Upper lobe of left lung (tissue), 6 donors: ENCODE measurements around the gene PACS2. TPM values are rescaled to one million over a fixed set of nuclear protein-coding genes. Genes with fewer than 3 reads are reported as not detected.
A peak's percentile ranks its signal among the peaks of the same experiment; 100 is the strongest.

Experiments used
- ATAC-seq, 2 donors: fragments of 200-7000 bp; cut with Tn5 transposase; one replicate each; pipeline ENCODE4 v1.9.1; 2022; ENCODE audit warnings: mild to moderate bottlenecking in 2 of 2, moderate library complexity in 2 of 2; ENCODE audit not compliant: low FRiP score in 2 of 2
- DNase-seq, 2 donors: peaks; one replicate each; pipeline ENCODE4 v3.0.0-alpha.2; 2019 to 2020
- H3K27ac ChIP-seq, 4 donors: fragments of 200-600 bp; sonication (generic); one replicate each; pipeline ENCODE4 v1.5.1; 2016 to 2019
- H3K27me3 ChIP-seq, 4 donors: fragments of 200-600 bp; sonication (generic); one replicate each; pipeline ENCODE4 v1.5.1; 2017 to 2019
- H3K36me3 ChIP-seq, 4 donors: fragments of 200-600 bp; sonication (generic); one replicate each; pipeline ENCODE4 v1.5.1; 2016 to 2019
- H3K4me1 ChIP-seq, 4 donors: fragments of 200-600 bp; sonication (generic); one replicate each; pipeline ENCODE4 v1.5.1; 2018 to 2019
- H3K4me3 ChIP-seq, 4 donors: fragments of 200-600 bp; sonication (generic); one replicate each; pipeline ENCODE4 v1.5.1; 2017 to 2019; ENCODE audit warnings: mild to moderate bottlenecking in 2 of 4, moderate library complexity in 1 of 4
- H3K9me3 ChIP-seq, 4 donors: fragments of 200-600 bp; sonication (generic); one replicate each; pipeline ENCODE4 v1.5.1; 2018 to 2019
- EP300 ChIP-seq, 4 donors: sonication (generic); formaldehyde crosslinking; IDR thresholded peaks; one replicate each; pipeline ENCODE4 v1.5.1; 2017; ENCODE audit warnings: antibody characterized with exemption in 4 of 4, control low read depth in 2 of 4
- POLR2A ChIP-seq, 4 donors: fragments of 450-650 bp; IDR thresholded peaks; one replicate each; pipeline ENCODE4 v1.5.1; 2016 to 2017; ENCODE audit warnings: antibody characterized with exemption in 4 of 4, mild to moderate bottlenecking in 2 of 4
- POLR2AphosphoS5 ChIP-seq, 2 donors: sonication (generic); formaldehyde crosslinking; IDR thresholded peaks; one replicate each; pipeline ENCODE4 v1.5.1; 2017; ENCODE audit warnings: antibody characterized with exemption in 2 of 2
- WGBS, 2 donors: methylation state at CpG; one replicate each; pipeline ENCODE4 v1.1.5; 2017 to 2018; 5-methylcytosine and 5-hydroxymethylcytosine counted together
- total RNA-seq, 6 donors: library from RNA; depleted of rRNA in 4 of 6; stranded (reverse); fragments of >200 nt in 4 of 6; gene quantifications; one replicate each; pipeline versions ENCODE4 v1.1.0 to v1.2.1, GENCODE V29; 2016 to 2021
- TF ChIP-seq, protein P1 (sequence below), 6 experiments: fragments of 450-650 bp in 4 of 6; fragments of 200-600 bp in 2 of 6; sonication (generic) in 2 of 6; IDR thresholded peaks; one replicate each; pipeline ENCODE4 v1.5.1; 2016 to 2019; ENCODE audit warnings: antibody characterized with exemption in 6 of 6
- donor health status: DM: no; HTN: no; CAD: no; lungs with moderate emphysema.
- donor health status: DM: no; HTN: yes; CAD: no; lungs with severe emphysema.

The PACS2 gene
- total RNA-seq, 6 donors from 2014 or later, result 53.4 to 204 (median 86.5) TPM

DNA sequence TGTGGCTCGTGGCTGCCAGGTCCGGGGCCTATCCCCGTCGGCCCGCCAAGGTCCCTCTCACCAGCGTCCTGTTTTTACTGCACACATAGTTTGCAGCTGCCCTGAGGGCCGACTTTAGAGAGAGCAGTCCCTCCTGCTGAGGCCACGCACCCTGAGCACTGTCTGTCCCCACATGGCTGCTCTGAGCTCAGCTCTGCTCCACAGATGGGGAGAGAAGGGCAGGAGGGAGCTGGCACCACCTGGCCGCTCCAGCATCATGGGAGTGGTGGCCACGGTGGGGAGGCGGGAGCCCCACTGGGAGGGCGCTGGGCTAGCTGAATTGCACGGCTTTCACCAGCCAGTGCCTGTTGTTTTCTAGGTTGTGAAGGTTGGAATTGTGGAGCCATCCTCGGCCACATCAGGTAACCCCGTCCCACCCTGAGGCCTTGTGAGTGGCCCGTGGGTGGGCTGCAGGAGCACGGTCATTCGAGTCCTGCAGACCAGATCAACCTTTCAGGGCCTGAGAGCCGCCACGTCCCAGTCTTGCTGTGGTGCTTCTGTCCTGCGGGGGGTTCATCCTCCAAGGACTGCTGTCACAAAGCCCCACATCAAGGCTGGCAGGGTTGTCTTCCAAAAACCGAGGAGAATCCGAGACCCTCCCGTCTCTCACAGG lies 76.4 kb downstream of the PACS2 start:
- 81 to 91% methylated on average over 9 to 24 of the region's 24 CpGs for WGBS, 2 donors
- Histone ChIP-seq H3K27ac (no peak overlapping the region), H3K27me3 (no peaks in the 10 kb centered on the region), H3K4me1 (peaks cover 0 to 20% (median 10%) of the 10 kb centered on the region in 4 donors), H3K36me3 (peaks cover 0 to 33% (median 18%) of the 10 kb centered on the region in 4 donors), H3K4me3 (no peak overlapping the region), H3K9me3 (no peaks in the 10 kb centered on the region)
- peak; percentile 17 to 67 for DNase-seq
- ATAC-seq, result no peak
- TF ChIP-seq POLR2A (IDR thresholded peaks at IDR 0.05) (no peak), POLR2AphosphoS5 (IDR thresholded peaks at IDR 0.05) (no peak), EP300 (IDR thresholded peaks at IDR 0.05) (no peak)
- TF ChIP-seq, protein P1, sequence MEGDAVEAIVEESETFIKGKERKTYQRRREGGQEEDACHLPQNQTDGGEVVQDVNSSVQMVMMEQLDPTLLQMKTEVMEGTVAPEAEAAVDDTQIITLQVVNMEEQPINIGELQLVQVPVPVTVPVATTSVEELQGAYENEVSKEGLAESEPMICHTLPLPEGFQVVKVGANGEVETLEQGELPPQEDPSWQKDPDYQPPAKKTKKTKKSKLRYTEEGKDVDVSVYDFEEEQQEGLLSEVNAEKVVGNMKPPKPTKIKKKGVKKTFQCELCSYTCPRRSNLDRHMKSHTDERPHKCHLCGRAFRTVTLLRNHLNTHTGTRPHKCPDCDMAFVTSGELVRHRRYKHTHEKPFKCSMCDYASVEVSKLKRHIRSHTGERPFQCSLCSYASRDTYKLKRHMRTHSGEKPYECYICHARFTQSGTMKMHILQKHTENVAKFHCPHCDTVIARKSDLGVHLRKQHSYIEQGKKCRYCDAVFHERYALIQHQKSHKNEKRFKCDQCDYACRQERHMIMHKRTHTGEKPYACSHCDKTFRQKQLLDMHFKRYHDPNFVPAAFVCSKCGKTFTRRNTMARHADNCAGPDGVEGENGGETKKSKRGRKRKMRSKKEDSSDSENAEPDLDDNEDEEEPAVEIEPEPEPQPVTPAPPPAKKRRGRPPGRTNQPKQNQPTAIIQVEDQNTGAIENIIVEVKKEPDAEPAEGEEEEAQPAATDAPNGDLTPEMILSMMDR (IDR thresholded peaks at IDR 0.05), result no peak

DNA sequence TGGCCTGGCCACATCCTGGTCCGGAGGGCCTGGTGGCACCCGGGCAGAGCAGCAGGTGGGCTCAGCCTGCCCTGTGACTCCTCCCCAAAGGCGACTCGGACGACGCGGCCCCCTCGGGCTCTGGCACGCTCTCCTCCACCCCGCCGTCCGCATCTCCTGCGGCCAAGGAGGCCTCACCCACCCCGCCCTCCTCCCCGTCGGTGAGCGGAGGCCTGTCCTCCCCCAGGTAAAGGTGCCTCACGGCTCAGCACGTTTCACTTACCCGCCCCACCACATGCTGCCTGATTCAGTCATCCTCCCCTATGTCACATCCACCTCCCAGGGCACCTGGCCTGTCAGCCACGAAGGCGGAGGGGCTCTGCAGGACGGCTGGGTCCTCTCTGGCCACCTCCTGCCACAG lies 77.0 kb downstream of the PACS2 start:
- DNase-seq (peak in 1 of 2 donors; percentile 76), ATAC-seq (no peak)
- Histone ChIP-seq H3K27me3 (no peaks in the 10 kb centered on the region), H3K4me1 (peaks cover 0 to 20% (median 10%) of the 10 kb centered on the region in 4 donors), H3K36me3 (peaks cover 0 to 28% (median 15%) of the 10 kb centered on the region in 4 donors), H3K4me3 (no peak overlapping the region), H3K27ac (no peak overlapping the region), H3K9me3 (no peaks in the 10 kb centered on the region)
- WGBS, 2 donors, result 87 to 96% methylated on average over 18 to 23 of the region's 23 CpGs
- TF ChIP-seq, protein P1 (IDR thresholded peaks at IDR 0.05), result no peak
- no peak for TF ChIP-seq POLR2AphosphoS5 (IDR thresholded peaks at IDR 0.05)

DNA sequence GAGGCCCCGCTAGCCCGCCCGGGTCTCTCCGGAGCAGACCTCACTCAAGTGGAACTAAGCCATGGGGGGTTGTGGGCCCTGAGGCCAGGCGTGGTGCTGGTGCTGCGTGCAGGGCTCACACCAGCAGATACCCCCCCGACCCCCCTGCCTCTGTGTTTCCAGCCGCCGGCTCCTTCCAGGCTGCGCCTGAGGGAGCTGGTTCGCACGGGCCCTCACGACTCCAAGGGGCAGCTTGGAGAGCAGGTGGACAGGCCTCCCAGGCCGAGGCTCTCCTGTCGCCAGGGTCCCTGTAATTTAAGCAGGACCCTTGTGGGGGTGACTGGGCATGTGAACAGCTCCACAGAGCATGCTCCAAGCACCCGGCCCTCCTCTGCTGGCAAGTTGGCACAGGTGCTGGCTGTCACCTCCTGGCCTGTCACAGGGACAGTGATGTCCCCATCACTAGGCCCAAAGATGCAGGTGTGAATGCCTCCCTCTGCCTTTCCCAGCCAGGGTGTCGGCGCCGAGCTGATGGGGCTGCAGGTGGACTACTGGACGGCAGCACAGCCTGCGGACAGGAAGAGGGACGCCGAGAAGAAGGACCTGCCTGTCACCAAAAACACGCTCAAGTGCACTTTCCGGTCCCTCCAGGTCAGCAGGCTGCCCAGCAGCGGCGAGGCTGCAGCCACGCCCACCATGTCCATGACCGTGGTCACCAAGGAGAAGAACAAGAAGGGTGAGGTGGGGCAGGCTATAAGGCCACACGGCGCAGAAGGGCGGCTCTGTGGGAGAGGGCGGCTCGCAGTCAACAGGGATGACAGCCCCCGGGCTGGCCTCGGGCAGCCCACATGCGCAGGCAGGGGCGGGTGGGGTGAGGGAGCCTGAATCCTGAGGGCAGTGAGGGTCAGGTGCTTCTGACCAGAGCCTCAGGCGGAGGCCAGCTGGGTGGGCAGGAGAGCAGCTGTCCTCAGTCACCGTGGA lies 77.9 kb downstream of the PACS2 start:
- ATAC-seq (no peak), DNase-seq (peak; percentile 19 to 71)
- Histone ChIP-seq H3K4me1 (peaks cover under 1 to 25% (median 11%) of the 10 kb centered on the region in 4 donors), H3K4me3 (no peak overlapping the region), H3K9me3 (no peaks in the 10 kb centered on the region), H3K36me3 (peaks cover 0 to 21% (median 8%) of the 10 kb centered on the region in 4 donors), H3K27me3 (no peaks in the 10 kb centered on the region), H3K27ac (no peak overlapping the region)
- TF ChIP-seq POLR2AphosphoS5 (IDR thresholded peaks at IDR 0.05), result no peak
- TF ChIP-seq EP300 (IDR thresholded peaks at IDR 0.05), result no peak
- TF ChIP-seq POLR2A (IDR thresholded peaks at IDR 0.05), result no peak
- TF ChIP-seq, protein P1 (IDR thresholded peaks at IDR 0.05), result no peak
- 93 to 95% methylated on average over 31 to 35 of the region's 40 CpGs for WGBS, 2 donors

DNA sequence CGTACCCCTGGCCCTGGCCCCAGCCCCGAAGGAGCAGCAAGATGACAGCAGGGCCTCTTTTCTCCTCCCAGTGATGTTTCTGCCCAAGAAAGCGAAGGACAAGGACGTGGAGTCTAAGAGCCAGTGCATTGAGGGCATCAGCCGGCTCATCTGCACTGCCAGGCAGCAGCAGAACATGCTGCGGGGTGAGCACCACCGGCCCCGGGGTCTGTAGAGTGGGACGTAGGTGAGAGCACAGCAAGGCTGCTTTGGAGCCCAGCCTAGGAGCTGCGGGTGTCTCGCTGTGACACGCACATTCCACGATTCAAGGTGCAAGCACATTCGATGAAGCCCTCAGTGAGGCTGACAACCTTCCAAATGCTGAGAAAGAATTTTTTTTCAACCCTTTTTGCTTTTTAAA lies 78.6 kb downstream of the PACS2 start:
- TF ChIP-seq, protein P1 (IDR thresholded peaks at IDR 0.05), result no peak
- TF ChIP-seq EP300 (IDR thresholded peaks at IDR 0.05), result no peak
- H3K27ac ChIP-seq, result no peak overlapping the region
- peaks cover 6 to 30% (median 17%) of the 10 kb centered on the region in 4 donors for H3K4me1 ChIP-seq
- H3K4me3 ChIP-seq, result no peak overlapping the region
- WGBS, 2 donors, result 93 to 94% methylated on average over 13 to 14 of the region's 14 CpGs
- H3K36me3 ChIP-seq, result peaks cover 0 to 17% (median 2%) of the 10 kb centered on the region in 4 donors
- peak; percentile 18 to 54 for DNase-seq
- ATAC-seq, result no peak
- no peaks in the 10 kb centered on the region for H3K27me3 ChIP-seq
- no peaks in the 10 kb centered on the region for H3K9me3 ChIP-seq
